Activated CD8-positive, alpha-beta memory T cell treated with anti-CD3 and anti-CD28 coated beads, Interleukin-2, amount 50 U/mL, for 48 hours (primary cell): ENCODE results near the gene OR6B2.
A peak's percentile ranks its signal among the peaks of the same experiment; 100 is the strongest.

Experiments used
- DNase-seq: peaks from one replicate; pipeline ENCODE4 v3.0.0-alpha.2; 2020

OR6B2 gene

DNA sequence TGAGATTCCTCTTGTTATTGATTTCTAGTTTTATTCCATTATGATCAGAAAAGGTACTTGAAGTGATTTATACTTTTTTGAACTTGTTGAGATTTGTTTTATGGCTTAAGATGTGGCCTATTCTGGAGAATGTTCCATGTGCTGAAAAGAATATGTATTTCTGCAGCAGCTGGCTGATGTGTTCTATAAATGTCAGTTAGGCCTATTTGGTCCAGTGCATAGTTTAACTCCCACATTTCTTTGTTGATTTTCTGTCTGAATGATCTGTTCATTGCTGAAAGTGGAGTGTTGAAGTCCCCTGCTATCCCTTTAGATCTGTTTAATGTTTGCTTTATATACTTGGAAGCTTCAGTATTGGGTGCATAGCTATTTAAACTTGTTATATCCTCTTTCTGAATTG lies 7.1 kb upstream of the OR6B2 start:
- no peak for DNase-seq

DNA sequence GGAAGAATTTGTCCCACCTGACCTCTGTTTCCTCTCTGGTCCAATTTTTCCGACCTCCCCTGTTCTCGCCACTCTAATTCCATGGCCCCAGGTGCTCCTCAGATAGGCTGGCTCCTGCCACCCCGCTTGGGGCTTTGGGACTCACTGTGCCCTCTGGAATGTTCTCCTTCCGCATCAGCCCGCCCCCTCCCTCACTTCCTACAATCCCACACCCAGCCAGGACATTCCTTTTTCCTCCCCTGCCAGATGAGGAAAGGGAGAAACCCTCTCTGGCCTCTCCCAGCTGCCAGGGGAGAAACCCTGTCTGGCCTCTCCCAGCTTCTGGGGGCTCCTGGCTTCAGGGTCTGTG lies 3.1 kb upstream of the OR6B2 start:
- DNase-seq: no peak

DNA sequence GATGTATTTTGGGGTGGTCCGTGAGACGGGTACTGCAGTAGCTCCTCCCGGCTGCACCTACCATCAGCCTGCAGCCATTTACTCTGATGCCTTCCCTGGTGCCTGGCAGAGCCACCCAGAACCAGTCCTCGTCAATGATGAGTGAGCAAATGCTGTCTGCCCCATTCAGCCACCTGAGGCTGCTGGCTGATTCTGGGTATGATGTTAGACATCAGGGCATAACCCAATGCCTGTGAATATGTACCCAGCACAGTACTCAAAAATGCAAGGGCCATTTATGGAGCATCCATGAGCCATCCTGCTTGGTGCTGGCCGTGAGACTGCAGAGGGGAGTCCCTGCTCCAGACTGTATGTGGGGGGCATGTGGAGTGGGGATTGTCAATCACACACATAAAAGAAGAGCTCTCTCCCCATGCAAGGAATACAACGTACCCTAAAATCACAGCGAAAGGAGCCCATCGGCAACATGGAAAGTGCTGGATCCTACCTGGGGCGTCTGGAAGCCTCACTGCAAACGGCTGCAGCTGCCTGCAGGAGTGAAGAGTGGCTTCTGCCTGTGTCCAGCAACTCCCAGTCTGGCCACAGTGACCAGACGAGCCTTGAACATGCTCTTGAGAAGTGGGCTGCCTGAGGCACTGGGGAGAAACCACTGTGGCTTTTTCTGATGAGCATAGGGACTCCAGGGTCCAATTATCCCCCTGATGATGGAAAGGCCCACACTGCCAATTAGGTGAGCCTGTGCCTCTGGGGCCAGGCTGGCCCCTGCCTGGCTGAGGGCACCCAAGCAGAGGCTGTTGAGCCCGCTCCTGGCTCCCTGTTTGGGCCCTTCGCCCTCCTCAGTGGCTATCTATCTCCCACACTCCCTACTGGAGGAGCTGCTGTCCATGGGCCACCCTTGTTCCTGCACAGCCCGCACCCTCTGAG lies 2.4 kb upstream of the OR6B2 start:
- no peak for DNase-seq

DNA sequence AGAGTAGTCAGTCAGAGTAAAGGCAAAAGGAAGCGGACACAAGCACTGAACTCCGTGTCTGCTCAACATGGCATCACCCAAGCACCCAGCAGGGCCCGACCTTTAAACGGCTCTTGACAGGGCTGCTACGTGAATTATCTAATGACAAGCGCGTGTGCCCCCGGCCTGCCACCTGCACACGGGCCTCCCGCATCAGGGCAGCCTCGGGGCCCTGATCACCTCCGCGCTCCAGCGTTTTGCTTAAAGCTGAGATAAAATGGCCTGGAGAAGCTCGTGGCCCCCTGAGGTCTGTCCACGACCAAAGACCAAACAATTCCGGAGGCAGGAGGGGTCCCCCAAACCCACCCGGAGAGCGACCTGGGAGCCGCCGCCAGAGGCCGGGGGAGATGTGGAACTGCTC lies 5.5 kb downstream of the OR6B2 start:
- DNase-seq: peak; percentile 62

DNA sequence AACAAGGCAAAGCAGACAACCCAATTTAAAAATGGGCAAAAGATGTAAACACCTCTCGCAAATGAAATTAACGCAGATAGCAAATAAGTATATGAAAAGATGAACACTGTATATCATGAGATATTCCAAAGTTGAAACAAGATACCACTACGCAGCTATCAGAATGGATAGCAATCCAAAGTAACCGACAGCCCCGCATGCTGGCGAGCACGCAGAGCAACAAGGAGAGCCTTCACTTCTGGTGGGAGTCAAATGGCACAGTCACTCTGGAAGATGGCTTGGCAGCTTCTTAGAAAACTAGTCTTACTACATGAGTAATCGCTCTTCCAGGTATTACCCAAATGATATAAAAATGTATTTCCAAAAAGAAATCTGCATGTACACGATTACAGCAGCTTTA lies 6.4 kb downstream of the OR6B2 start:
- DNase-seq: no peak

DNA sequence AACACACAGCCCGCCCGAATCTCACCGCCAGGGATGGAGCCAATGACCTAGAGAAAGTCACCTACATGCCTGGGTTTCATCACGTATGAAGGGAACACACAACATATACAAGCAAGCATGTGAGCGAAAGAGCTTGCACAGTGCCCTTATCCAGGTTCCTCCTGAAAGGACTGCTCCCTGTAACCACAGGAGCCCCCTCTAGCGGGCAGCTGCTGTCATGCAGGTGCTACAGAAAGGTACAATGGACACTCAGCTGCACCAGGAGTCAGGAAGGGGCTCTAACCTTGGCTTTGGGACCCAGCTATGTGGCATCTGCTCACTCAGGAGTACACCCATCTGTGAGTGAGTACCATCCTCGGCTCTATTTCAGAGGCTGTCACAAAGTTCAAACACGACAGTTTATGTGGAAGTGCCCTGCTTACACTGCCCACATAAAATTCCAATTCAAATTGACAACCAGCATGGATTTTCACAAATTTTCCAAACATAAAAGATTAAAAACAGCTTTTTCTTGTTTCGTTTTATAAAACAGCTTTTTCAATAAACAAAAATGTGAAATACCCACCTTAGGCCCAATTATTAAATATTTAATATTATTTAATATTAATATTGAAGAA lies 8.6 kb downstream of the OR6B2 start:
- peak; percentile 82 for DNase-seq

DNA sequence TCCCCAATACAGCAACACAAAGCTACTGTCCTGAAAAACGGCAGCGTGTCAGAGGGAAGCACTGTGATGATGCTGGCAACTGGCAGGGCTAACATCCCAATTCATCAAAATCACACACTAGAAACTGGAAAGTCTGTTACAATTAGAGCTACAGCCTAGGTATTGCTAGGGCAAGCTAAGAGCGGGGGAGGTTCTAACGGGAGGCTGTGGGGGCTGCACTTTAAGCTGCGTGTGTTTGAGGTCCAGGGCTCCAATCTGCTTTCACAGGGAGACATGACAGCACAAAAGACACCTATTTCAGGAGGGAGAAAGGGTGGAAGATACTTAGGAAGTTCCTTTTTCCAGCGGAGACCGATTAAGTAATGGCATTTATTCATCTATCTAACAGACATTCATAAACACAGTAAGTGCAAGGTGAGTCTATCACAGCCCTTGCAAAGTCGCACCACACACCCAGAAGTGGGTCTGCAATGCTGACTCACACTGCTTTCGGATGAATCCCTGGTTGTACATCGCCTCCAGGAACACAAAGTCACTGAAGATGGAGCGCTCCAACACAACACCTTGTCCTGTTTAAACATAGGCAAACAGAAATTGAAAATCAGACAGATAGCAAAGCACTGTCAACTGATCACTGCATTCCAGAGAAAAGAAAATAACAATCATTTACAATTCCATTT lies 12.0 kb downstream of the OR6B2 start:
- no peak for DNase-seq

DNA sequence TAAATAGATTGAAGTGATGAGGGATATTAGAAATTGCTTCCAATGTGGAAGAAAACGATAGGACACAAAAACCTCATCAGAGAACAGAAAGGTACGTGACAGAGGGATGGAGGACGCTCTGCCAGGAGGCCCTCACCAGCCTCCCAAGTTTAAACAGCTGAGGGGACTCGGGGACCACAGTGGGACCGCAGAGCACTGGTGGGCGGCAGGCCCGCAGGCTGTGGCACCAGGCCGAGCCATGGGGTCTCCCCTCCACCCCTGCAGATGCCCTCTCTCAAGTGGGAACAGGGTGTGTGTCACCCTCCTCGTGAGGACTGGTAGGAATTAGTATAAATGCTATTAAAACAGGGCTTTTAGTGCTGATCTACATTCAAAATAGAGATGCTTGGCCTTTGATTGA lies 15.9 kb downstream of the OR6B2 start:
- no peak for DNase-seq

DNA sequence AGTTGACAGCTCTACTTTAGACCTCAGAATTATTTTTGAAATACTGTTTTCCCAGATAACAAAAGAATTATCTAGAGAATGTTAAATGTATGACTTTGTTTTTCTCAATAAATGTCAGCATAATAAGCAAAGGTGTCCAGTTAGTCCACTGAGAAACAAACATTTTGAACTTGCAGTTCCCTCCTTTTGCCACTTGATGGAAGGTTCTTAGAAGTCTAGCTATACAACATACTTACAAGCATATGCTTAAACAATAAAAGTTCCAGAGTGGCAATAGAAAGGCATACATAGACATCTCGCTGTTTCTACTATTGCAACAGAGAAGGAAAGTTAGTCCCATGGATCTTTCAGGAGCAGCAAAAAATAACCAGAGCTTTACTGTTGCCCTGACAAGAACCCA lies 16.9 kb downstream of the OR6B2 start:
- DNase-seq: no peak

DNA sequence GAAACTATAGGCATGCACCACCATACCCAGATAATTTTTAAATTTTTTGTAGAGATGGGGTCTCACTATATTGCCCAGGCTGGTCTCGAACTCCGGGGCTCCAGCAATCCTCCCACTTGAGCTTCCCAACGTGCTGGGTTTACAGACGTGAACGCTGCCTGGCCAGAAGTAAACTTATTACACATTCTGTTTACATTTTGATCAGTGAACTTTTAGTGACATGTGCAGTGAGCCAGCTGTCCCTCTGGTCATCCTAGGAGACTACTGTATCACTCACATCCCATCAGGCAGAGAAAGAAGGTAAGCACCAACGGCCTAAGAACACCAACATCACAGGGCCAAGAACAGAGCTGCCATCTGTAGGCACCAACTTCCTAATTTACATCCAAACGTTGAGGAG lies 27.2 kb downstream of the OR6B2 start:
- no peak for DNase-seq

DNA sequence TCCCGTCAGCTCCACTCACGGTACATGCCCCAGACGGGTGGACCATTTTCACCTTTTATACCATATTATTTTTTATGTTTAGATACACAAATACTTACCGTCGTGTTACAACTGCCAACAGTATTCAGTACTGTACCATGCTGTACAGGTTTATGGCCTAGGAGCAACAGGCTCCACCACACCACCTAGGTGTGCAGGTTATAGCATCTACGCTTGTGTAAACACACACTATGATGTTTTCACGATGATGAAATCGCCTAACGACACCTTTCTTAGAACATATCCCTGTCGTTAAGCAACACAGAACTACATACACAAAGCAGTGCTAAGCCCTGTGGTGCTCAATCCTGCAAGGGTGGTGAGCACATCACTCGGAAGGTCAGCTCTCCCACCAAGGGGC lies 29.6 kb downstream of the OR6B2 start:
- DNase-seq: no peak

DNA sequence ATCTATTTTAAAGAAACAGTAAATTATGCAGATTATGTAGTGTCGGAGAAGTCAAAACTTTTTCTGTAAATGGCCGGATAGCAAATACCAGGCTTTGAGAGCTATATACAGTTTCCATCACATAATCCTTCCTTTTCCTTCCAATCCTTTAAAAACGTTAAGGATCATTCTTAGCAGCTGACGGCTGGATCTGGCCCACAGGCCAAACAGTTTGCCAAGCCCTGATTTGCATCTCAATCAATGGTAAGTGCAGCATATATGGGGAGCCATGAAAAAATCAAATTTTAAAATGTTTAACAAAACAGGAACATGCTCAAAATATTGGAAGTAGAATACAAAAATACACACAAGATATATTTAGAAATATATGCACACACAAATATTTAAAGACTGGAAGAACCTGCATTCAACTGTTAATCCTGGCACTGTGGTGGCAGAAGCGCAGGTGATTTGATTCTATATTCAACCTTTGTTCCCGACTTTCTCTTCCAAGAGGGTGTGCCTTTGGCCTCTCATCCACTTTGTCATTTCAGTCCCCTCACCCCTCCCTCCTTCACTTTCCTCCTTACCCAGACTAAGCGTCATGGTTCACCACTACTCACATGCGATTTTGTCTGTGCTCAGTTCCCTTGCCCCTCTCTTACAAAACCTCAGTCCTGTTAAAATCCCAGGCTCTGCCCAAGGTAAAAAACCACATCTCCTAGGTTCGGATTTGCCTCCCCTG lies 32.4 kb downstream of the OR6B2 start:
- DNase-seq: no peak

DNA sequence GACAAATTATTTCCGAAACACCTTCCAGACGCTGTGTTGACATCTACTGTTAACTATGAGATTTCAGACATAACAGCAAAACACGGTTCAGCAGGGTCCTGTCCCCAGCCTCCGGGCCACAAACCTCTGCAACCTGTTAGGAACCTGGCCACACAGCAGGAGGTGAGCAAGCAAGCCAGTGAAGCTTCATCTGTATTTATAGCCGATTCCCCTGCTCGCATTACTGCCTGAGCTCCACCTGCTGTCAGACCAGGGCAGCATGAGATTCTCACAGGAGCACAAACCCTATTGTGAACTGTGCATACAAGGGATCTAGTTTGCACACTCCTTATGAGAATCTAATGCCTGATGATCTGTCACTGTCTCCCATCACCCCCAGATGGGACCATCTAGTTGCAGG lies 36.1 kb downstream of the OR6B2 start:
- no peak for DNase-seq

DNA sequence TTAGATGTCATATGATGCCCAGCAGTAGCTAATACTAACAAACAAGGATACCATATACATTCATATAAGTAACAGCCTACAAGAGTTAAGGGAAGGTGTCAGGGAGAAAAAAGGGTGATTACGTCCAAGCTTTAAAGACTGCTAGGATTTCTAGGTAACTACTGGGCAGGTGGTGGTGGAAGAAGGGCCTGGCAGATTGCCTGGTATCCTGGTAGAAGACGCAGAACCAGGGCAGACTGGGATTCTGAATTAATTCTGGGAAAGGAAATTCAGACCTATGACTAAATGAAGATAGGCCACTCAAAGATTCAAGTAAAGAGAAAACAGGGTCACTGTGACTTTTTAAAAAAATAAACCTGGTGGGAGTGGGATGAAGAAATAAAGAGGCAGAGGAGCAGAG lies 36.9 kb downstream of the OR6B2 start:
- DNase-seq: no peak

DNA sequence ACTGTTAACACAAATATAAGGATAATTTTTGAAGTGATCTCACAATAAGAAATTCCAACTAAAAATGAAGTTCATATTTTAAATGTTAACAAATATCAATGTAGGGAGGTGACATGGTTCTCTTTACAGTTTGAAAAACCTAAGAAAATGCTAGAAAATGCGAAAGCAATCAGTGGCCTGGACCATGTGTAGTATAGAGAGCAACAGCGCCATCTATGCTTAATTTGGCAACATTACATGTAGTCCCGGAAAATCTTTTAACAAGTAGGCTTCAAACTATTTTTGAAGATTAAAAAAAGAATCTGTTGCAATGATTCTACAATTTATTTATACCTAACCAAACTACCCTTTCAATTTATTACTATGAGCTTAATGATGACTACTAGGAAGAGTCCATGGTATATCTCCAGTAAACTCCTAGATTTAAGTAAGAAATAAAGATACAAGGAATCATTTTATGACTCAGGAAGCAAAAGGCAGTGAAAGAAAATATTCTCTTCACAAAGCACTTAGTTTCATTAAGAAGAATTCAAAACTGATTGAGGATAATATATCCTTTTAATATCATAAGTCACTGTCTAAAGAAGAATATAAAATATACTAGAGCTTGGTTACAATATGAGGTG lies 38.4 kb downstream of the OR6B2 start:
- no peak for DNase-seq

DNA sequence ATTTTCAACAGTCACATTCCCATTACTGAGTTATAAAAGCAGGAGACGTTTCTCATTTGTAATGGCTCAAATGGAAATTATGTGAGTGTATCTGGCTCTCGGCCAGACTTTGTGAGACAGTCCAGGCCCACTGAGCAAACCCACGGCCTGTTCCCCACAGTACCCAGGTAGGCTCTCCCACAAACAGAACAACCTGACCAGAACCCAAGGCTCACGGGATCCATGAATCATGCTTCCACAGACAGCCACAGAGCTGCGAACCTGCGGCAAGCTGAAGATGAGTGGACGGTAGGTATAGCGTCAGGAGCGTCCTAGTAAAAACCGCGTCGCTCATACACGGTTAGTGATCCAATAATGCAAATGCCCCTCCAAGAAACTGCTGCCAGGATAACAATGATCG lies 39.3 kb downstream of the OR6B2 start:
- DNase-seq: no peak

DNA sequence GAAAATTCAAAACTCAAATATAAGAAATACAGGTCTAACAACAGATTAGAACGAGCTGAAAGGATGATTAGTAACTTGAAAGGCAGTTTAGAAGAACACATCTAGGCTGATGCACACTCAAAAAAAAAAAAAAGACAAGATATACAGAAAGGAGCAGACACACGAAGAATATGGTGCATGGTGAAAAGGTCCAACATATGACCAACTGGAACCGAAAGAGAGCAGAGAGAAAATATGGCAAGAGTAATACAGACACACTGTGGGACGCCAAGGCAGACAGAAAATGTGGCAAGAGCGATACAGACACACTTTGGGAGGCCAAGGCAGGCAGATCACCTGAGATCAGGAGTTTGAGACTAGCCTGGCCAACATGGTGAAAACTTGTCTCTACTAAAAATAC lies 44.9 kb downstream of the OR6B2 start:
- DNase-seq: no peak

DNA sequence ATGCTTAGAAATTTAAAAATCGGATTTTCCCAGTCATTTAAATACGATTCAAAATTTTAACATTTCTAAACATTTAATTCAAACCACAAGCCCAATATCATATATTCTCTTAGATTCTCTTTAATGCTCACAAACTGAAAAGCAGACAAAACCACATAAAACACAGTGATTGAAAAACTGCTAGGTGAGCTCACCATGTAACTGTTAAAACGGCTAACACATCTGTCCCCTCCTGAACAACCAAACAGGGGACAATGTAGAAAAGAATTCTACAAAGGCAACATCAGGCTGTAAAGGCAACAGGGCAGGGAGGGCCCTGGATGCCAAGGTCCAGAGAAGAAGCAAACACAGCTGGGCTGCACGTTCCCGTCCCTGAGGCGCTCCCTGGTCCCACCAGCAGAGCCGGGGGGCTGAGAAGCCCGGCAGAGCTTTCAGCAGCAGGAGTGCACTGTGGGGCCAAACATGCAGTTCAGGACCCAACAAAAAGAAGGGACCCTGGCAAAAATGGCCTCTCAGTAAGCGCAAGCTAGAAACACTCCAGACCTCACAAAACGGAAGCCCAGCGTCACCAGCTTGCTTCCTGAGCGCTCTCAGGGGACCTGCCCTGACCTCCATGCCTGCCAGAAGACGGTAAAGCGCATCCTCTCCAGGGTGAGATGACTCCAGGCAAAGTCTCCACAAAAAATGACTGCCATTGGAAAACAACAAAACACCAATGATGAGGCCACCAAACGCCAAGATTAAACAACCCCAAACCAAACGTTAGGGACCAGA lies 45.6 kb downstream of the OR6B2 start:
- DNase-seq: no peak

DNA sequence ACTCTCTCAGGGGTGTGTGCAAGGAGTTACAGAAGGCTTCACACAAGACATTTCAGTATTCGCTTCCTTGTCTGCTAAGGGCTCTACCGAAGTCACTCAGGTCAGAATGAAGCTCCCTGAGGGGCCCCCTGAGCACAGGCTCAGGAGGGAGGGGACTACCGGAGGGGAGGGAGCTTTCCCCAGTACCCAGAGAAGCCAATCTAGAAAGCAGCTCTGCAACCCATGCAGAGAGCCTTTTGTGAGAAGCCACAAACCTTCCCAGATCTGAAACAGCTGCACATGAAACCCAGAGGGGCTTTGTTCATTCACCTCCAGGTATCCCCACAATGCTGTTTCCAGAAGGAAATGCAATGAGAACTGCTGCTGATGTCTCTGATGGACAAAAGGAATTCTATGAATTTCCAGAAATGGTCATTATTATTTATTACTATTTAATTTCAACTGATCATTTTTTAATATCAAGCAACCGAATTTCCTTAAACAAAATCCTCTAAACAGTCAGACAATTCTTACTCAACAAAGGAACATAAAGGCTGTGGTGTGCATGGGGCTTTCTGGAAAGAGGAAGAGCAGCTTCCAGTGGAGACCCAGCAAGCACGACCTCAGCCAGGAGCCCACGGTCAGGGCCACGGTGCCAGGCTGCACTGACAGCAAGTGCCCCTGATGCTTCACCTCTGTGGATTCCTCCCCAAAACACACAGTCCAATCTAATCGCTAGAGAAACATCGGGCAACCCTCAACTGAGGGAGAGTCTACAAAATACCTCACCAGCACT lies 47.0 kb downstream of the OR6B2 start:
- DNase-seq: no peak
